GM19328 (cell line): ENCODE measurements around the gene TDRD9.

Source experiments
- ATAC-seq: cut with Tn5 transposase; IDR thresholded peaks from one replicate; pipeline ENCODE4 v1.9.1; 2021; ENCODE audit warnings: mild to moderate bottlenecking, moderate library complexity; ENCODE audit not compliant: unreplicated experiment

TDRD9 gene

DNA sequence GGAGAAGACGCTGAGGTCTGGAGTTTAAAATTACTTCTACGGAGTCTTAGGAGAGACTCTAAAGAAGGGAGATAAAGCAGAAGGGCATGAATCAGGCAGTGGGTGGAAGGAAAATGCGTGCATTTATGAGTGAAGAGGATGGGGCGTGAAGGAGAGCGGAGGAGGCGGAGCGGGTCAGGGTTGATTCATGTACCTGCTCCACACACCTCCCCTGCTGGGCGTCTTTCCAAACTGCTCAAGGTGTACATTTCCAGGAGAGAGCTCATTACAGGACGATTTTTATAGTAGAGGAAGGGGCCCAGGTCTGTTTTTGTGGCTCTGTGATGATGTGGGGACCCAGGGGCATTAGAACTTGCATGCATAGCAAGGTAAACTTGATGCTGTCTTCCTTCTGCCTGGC lies 92.2 kb downstream of the TDRD9 start:
- no peak for ATAC-seq

DNA sequence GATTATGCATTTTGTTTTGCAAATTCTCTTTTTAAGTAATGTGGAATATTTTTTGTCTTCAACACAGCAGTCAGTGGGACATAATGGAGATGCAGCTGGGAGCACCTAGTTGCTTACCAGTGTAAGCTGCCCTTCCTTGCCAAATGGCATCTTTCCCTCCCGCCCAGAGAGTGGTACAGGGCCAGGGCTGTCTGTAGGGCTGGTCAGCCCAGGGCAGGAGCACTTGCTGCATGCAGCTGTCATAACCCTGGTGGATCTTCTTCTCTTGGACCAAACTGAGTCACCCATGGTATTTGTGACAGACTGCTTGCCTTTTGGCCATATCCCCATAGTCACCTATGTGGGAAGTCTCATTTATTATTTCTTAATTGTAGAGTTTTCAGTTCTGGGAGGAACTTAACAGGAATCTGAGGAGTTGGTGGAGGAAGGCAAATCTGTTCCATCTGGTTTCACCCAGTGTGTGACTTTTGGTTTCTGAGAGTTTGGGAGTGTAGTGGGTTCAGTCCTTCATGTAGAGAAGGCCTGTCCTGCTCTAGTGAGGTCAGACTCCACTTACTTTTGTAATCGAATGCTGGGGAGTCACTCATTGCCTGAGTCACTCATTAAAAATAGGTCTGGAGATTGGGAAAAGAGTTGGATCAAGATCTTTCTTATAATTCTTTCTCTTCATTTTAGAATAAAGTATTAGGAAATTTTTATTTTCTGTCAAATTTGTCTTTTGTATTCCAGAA lies 95.2 kb downstream of the TDRD9 start:
- no peak for ATAC-seq

DNA sequence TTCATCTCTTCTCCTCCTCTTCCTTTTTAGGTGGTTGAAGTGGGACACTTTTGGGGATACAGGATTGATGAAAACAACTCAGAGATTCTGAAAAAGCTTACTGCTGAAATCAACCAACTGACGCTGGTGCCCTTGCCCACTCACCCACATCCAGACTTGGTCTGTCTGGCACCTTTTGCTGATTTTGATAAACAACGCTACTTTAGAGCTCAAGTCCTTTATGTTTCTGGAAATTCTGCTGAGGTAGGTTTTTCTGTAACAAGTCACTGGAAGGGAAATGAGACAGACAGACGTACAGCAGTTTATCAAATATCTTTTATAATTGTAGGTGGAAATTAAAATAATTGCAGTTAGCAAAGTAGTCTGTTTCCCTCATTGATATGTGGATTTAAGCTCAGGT lies 97.3 kb downstream of the TDRD9 start:
- ATAC-seq: no peak

DNA sequence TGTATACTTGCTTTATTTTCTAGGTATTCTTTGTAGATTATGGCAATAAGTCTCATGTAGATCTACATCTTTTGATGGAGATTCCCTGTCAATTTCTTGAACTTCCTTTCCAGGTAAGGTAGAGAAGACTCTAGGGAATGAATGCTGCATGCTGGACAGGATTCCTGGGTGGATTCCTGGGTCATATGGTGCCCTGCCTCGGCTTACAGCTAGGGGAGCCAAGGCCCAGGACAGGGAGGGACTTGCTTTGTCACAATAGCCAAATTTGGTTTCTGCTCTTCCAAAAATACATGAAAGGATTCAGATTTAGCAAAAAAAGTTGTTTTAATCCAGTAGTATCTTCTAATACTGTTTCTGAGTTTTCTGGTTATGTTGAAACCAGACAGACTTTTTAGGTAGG lies 97.8 kb downstream of the TDRD9 start:
- ATAC-seq: no peak

DNA sequence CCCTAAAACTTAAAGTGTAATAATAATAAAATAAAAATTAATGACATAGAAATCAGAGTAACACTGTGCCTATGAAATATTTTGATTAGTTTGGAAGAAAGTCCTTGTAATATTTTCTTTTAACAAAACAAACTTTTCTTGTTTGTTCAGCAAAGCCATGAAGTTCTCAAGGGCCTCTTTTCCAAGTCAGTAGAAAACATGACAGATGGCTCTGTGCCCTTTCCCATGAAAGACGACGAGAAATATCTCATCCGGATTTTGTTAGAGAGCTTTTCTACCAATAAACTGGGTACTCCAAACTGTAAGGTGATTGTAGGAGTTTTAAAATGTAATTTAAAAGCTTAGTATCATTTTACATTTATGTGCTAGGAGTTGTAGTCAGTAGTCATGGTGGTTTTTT lies 102.7 kb downstream of the TDRD9 start:
- ATAC-seq: no peak

DNA sequence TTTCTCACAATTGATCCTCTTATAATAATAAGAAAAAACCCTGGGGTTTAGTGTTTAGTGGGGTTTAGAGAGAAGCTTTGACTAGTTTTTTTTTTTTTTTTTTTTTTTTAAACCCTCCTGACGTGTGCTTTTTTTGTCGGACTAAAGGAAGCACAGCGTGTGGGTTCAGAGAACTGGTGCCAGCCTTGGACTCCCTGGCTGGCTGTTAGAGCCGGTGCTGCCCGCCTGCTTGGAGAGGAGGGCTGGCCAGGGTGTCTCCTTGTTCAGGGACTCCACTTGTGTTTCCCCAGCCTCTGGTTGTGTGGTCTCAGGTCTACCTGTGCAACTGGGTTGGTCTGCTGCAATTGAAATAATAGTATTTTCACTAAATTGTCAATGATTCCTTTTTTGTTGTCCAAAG lies 103.1 kb downstream of the TDRD9 start:
- ATAC-seq: no peak

DNA sequence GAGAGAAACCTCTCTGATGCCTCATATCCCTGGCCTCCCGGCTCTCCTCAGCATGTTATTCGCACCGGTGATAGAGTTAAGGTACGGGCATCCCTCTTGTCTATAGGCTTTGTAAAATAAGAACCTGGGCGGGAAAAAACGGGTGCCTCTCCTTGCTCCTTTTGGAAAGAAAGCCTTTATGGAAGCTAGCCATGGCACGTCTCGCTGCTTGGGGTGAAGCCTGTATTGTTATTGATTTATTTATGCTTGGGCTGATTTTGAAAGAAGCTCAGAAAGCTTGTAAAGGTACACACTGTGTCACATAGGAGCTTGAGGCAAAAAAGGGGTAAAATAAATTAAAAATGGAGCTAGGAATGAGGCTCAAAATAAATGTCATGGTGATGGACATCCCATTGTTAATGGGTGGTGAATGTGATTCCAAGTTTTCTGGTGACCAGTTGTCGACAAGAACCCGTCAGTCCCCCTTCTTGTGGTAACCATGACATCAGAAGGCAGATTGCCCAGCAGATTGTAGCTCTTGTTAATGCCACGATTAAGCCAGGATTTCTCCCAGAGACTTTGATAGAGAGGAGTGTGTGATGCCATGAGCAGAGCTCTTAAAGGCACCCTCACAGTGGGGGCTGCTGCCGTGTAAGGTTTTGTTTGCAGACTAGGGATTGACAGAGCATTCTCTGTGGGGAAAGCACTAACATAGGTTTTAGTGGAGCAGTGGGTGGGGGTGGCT lies 106.9 kb downstream of the TDRD9 start:
- ATAC-seq: no peak

DNA sequence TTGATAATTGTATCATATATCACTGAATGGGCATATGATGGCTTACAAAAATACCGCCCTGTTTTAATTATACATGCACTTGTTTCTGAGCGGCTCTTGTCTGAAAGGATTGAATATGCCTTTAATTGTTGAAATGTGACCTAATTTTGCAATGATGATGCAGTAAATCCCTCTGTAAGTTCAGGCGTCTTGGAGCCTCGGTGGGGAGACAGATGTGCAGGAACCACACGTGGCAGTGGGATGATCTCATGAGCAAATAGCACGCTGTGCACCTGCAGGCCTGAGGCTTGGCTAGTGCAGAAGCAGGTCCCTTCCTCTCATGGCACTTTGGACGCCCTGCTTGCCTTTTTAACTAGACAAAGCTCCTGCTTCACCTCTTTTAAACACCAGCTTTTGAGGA lies 108.0 kb downstream of the TDRD9 start:
- ATAC-seq: no peak

DNA sequence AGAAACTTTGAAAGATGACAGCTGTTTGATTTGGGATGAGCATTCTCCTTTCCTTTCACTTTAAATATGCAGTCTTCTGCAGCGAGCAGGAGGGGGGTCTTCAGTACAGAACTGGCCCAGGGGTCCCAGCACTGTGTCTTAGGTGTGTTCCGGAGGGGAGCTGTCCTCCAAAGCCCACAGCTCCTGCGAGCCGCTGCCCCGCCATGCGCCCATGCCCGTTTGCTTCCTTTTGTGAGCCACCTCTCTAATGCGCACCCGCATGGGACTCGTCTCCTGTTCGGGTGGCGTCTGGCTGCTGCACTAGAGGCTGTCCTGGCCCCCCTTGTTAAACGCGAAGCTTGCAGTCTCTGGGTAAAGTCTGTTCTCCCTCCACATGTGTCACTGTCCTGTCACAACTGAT lies 108.8 kb downstream of the TDRD9 start:
- no peak for ATAC-seq

DNA sequence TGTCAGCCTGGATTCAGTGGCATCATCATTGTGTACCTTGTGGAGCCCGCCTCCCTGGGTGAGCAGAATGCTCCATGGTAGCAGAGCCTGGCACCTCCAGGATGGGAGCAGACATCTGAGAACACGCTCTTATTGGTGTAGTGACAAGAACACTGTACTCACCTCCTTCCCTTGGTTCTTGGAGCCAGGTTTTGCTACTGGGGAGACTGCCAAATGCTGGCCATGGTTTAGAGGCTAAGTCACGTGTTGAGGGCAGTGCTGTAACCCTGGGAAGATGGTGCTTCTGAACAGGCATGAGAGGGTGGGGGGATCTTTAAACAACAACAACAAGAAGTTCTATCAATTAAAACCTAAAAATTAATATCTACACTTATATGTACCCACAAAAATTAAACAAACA lies 109.6 kb downstream of the TDRD9 start:
- no peak for ATAC-seq

DNA sequence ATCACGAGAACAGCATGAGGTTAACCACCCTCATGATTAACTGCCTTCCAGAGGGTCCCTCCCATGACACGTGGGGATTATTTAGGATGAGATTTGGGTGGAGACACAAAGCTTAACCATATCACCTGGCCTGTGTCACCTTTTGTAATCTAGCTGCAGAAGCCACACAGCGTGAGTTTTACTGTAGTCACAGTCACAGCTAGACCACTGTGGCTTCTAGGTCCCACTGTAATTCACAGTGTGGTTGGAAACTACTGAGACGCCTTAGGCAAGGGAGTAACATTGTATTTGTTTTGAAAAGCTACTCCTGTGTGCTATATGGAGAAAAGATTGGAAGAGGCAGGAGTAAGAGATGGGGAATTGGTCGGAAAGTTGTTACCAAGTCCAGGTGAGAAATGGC lies 111.0 kb downstream of the TDRD9 start:
- no peak for ATAC-seq

DNA sequence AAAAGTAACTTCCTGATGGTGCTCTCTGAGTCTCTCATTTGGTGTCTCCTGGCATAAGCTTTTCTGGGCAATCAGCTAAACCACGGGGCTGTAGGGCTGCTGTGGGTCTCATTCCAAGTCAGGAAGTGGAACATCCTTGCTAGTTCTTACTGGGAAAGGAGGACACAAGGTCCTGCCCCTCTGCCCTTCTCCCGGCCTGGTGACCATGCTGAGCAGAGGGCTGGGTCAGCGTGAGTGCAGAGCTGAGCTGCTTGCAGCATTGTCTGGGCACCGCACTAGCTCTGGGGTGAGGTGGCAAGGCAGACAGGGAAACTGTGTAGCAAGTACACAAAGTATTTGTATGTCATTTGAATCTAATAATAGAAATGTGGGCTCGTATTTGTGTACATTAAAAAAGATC lies 112.3 kb downstream of the TDRD9 start:
- no peak for ATAC-seq

DNA sequence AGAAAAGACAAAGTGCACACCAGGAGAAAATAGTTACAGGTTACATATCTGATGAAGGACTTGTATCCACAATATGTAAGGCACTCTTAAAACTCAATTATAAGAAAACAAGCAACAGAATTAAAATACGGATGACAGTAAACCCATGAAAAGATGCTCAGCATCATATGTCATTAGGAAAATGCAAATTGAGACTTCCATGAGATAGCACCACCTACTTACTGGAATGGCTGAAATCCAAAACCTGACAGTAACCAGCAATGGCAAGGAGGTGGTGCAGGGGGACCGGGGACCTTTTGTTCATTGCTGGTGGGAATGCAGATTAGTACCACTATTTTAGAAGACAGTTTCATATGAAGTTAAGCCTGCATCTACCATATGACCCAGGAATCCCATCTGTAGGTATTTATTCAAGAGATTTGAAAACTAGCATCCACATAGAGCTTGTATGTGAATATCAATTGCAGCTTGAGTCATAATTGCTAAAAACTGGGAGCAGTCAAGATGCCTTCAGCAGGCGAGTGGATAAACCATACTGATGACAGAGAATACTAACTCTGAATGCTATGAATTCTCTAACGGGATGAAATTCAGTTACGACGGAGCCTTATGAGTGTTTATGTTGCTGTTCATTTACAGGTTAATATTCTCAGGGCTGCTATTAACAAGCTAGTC lies 113.3 kb downstream of the TDRD9 start:
- ATAC-seq: no peak

DNA sequence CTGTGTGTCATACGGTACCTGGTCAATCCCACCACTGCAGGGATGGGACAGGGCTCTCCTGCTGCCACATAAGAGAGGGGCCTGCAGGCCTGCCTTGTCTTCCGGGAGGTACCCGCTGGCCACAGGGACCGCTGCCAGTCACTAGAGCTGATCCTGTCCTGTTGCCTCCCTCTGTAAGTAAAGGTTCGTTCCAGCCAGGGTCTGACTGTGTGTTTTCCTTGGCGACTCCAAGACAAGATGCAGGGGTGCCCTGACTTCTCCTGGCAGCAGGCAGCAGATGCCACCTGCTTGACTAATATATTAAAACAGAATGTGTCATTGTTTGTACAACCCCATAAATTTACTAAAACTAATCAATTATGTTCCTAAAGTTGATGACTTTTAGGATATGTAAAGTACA lies 115.8 kb downstream of the TDRD9 start:
- no peak for ATAC-seq

DNA sequence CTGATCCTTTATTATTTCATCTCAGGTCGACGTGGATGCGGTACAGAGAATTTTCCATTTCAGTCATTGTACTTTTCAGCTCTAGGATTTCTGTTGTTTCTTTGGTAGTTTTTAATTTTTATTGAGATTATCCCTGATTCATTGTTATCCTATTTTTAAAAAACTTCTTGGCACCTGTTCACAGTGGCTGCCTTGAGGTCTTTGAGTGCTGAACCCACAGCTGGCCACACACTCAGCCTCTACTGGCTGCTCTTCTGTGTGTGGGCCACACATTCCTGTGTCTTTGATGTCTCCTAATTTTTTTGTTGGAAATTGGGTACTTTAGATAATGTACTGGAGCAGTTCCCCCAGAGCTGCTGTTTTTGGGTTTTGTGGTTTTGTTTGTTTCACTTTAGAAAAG lies 119.5 kb downstream of the TDRD9 start:
- no peak for ATAC-seq

DNA sequence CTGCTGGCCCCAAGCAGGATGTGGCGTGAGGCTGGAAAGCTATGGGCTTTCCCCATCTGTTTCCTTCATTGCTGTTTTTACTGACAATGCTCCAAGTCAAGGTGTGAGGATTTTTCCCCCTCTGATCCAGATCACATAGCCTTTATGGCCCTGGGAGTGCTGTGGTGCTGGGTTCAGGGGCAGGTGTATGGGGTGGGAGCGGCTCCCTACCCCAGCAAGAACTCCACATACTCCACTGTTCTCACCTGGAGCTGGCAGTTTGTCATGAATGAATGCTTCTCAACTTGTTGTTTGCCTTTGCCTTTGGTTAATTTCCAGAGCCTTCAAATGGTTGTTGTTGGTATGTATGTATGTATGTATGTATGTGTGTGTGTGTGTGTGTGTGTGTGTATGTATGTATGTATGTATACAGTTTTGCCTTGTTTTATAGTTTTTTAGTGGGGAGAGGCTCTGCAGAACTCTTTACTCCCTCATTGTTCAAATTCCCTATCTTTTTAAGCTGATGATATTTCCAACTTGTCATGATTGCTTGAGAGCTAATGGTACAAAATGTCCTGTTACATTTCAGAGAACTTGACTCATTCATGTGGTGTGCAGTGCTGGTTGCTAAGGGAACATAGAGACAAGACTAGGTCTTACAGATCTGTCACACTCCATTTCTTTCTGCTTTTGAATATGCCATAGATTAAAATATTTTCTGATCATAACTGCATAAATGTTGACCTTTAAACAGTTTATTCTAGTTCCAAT lies 120.7 kb downstream of the TDRD9 start:
- no peak for ATAC-seq

DNA sequence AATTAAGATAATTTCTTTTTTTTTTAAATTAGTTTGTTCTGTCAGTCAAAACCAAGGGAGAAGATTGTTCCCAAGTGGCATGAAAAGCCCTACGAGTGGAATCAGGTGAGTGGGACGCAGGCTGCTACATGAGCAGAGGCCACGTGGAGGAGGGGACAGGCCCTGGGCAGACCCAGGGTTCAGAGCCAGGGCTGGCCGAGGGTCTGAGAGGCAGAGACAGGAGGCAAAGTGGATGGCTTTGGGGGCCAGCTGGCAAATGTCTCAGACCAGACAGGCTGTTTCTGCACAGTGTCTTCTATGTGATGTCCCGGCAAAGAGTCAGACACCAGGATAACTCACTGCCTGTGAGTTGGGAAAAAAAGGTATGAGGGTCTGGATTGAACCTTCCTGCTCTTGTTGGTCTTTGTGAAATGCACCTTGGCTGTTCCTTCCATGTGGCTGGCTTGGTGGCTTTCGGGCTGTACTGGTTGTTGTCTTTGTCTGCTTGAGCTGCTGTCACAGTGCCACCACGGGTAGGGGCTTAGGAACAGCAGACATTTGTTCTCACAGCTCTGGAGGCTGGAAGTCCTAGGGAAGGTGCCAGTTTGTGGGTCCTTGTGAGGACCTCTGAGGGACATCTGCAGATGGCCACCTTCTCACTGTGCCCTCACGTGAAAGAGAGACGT lies 121.5 kb downstream of the TDRD9 start:
- ATAC-seq: no peak

DNA sequence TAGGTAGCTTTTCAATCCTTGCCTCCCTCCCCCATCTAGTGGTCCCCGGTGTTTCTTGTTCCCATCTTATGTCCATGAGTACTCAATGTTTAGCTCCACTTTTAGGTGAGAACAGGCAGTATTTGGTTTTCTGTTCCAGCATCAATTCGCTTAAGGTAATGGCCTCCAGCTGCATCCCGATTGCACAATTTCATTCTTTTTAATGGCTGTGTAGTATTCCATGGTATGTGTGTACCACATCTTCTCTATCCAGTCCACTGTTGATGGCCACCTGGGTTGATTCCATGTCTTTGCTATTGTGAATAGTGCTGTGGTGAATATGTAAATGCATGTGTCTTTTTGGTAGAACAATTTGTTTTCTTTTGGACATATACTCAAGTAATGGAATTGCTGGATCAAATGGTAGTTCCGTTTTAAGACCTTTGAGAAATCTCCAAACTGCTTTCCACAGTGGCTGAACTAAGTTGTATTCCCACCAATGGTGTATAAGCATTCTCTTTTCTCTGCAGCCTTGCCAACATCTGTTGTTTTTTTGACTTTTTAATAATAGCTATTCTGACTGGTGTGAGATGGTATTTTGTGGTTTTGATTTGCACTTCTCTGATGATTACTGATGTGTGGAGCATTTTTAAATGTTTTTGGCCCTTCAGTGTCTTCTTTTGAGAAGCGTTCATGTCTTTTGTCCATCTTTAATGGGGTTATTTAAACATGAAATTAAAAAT lies 123.0 kb downstream of the TDRD9 start:
- ATAC-seq: no peak

DNA sequence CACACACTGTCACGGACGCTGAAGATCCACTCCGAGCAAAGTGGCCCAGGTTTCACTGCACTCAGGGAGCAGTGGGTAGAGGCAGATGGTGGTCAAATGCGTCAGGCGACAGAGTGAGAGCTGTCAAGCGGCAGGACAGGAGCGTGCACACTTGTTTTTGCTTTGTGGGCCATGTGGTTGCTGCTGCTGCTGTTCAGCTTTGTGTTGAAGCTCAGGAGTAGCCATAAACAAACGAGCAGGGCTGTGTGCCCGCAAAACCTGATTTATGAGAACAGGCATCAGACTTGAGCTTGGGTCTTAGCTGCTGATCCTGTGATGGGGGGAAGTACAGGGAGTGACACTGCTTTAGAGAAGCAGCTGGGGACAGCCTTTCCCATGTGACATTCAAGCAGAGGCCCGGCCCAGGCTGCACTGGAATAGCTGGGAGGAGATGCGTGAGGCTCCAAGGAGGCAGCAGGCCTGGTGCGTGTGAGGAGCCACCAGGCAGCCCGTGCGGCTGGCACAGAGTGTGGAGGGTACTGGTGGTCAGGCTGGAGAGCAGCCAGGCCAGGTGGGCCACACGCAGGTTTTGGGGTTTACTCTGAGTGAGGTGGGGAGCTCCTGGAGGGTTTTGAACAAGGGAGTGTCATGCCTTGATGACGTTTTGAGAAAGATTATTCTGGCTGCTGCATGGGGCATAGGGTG lies 126.1 kb downstream of the TDRD9 start:
- no peak for ATAC-seq

DNA sequence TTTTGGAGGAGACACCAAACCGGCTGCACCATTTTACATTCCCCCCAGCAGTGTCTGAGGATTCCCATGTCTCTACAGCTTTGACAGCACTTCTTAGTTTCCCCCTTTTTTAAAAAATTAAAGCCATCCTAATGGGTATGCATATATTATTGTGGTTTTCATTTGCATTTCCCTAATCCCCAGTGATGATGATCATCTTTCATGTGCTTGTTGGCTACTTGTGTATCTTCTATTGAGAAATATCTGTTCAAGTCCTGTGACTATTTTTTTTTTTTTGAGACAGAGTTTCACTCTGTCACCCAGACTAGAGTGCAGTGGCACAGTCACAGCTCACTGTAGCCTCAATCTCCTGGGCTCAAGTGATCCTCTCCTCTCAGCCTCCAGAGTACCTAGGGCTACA lies 134.0 kb downstream of the TDRD9 start:
- ATAC-seq: no peak
